HG03521 (cell line): ENCODE data around the gene HIVEP2.

Experiments used
- ATAC-seq: cut with Tn5 transposase; IDR thresholded peaks from one replicate; pipeline ENCODE4 v1.9.1; 2021; ENCODE audit warnings: mild to moderate bottlenecking, moderate library complexity; ENCODE audit not compliant: unreplicated experiment

The HIVEP2 gene

DNA sequence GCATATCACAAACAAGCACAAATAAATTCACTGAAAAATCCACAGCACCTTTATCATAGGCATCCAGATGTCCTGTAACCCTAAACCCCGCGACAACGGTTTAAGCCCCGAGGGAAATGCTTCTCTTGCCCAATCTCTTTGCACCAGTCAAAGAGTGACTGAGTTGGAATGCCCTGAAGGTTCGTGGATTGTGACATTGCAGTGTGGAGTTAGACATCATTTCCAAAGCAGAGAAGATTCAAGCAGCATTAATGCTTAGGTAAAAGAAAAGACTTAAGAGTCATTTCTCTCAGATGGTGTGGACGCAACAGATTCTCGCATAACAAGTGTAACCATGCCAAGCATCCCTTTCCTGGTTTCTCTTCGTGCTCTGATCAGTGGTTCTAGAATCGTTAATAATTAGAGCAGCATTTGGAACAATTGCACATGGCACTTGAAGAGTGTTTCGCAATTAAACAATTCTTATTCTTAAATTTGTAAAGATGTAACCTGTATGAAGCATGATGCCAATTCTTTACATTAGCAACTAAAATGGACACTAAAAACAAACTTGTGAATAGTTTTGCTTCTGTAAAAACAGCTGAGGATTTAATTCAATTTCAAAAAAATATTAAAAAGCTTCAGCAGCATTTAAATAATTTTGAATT lies 121.6 kb downstream of the HIVEP2 start:
- no peak for ATAC-seq

DNA sequence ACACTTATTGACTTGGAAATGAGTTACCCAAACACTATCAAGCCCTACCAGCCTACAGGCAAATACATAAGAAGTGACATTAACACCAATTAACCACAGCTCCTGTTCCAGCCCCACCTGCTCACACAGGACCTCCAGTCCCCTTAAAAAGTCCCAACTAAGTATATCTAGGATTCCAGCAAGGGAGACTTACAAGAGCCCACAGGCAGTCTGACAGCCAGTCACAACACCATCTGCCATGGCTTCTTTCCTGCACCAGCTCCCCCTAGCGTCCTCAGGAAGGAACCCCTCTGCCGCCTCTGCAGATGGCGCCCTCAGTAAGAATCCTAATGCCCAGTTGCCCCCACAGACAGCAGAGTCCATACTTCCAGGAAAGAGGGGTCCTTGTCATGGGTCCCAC lies 122.1 kb downstream of the HIVEP2 start:
- no peak for ATAC-seq

DNA sequence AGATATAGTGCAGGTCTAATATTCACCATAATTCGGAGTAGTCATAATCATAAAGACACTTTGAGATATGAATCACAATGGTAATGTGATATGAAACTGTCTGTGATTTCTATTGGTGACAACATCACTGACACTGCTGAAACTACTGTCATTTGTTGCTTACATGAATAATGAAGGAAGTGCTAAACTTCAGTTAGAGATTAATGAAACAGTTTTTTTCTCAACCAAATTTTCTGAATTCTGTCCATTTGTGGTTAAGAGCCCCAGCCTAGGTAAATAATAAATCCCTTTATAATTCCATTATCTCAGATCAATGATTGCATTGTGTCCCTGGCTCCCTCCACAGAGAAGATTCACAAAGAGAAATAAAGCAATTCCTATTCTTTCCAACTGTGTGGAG lies 122.6 kb downstream of the HIVEP2 start:
- ATAC-seq = peak; percentile 78

DNA sequence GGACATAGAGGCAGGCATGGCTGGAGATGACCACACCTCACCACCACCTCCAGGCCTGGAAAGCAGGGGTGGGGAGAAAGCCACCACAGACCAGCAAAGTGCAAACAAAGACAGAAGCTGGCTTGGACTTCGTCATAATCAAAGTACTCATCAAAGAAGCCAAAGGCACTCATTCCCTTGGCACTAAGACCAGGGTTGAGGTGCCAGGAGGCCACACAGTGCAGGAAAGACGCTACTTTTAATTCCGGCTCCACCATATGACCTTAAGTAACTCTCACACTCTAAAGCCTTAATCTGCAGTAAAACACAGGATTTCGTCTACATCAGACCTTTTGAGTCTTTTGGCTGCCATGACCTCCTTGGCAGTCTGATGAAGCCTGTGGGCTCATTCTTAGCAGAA lies 123.1 kb downstream of the HIVEP2 start:
- ATAC-seq = no peak

DNA sequence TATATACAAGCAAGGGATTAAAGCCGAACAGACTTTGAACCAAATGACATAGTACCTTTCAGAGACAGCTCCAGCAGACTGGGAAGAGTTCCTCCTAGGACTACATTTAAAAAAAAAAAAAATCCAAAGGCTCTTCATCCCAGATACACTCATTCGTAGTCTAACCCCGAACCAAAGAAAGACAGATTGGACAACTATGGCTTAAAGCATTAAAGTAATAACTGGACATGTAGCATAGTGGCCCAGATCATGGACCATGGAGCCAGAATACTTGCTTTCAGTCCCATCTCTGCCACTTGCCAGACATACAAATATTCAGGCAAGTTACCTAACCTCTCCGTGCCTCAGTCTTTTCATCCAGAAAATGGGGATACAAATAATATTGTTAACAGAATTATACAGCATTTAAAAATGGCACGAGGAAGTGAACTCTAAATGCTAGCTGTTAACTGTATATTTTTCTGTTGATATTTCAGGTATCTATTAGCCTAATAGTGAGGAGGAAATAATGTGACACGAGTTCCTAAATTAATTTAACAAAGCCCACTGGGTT lies 123.7 kb downstream of the HIVEP2 start:
- ATAC-seq = no peak

DNA sequence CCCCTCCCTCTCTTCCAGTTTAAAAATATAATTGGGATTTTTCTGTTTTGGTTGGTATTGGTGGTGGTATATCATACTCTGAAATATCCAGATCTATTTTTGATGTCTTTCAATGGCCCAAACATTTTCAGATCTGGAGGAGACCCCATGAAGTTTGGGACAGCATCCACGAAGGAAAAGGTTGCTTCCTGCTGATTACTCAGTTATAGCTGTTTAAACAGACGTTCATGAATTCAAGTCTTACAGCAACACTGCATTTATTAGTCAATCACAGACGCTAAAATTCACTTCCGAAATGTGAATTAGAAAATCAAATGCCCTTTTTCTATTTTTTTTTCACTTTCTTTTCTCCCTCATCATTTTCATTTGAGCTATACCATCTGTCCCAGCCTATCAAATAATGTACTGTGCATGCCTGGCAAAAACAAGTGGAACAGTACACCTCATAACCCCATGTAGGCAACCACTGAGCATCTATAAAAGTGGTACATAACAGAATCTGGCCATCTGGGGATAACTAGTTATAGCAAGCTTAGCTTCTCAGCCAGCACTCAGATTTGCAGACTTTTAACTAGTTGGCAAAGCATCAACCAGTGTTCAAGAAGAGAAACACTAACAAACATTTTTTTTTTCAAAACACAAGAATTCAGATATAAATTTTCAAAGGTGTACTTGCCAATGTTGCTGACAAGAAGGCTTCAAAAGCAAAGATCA lies 124.5 kb downstream of the HIVEP2 start:
- no peak for ATAC-seq

DNA sequence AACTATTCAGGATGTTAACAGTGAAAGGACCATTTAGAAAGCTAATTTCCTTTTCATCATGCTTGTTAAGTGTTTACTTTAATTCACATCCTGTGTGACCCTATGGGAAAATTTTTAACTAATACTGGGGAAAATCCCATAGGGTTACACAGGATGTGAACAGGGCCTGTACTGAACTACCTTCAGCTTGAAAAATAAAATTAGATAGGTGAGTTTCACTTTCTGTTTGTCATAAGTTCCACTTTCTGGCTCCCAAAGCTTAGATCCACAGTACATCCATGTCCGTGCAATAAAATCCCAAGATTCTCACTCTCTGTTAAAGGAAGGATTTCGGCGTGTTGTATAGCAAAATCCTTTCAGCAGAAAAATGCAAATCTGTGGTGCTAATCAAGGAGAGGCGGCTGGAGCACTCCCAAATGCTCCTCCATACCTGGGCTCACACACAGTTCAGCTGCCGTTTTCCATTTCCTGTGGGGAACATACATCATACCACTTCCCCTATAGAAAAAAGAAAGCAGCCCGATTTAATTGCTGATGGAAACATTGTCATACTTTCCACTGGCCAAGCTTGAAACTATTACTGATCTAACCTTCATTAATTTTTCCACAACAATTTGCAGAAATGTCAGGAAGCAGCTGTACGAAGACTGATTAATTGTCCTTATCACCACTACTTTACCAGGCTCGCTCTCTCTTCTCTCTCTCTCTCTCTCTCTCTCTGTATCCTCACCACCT lies 125.2 kb downstream of the HIVEP2 start:
- ATAC-seq = peak; percentile 43

DNA sequence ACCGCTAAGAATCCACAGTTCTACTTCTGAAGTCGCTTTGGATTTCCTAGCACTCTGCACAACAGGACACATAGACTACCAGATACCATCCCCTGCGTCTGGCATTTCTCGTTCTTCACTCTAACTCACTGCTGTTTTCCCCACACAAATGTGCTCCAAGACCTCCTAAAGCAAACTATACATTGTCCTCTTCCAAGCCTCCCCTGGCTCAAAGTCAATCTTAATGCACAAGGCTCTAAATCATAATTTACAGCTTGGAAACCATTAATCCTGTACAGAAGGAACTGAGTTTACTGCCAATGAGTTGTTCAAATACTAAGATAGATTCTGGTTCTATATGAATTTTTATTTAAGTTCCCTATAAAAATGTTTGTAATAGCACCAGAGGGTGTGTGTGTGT lies 128.5 kb downstream of the HIVEP2 start:
- ATAC-seq = no peak

DNA sequence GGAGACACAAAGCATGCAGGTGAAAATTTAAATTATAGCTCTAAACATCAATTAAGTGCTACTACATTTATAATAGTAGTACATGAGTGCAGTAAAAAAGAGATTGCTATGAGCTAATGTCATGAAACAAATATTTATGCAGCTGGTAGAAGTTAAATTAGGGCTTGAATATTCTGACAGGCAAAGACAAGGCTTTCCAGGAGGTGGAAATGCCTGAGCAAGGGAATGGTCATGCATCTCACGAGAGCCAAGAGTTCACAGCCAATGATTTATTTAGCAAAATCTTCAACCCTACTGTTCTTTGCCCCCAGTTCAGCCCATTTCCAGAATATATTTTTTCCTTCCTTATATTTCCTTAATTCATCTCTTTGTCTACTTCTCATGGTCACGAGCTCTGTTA lies 128.9 kb downstream of the HIVEP2 start:
- no peak for ATAC-seq

DNA sequence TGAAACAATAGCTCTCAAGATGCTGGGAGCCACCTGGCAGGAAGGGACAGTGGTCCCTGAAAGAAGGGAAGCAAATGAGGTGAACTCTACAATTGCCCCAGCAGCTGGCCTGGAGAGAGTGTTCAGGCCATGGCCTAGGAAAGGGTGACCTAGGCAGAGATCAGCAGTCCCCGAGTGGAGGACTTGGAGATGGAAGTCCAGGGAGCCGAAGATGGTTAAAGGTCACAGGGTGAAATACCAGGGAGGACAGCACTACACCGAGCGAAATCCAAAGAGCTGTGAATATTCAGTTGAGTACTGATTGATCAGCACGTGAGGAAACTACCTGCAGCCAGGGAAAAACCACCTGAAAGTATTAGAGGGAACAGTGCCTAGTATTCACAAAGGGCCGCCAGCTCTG lies 133.1 kb downstream of the HIVEP2 start:
- ATAC-seq = no peak

DNA sequence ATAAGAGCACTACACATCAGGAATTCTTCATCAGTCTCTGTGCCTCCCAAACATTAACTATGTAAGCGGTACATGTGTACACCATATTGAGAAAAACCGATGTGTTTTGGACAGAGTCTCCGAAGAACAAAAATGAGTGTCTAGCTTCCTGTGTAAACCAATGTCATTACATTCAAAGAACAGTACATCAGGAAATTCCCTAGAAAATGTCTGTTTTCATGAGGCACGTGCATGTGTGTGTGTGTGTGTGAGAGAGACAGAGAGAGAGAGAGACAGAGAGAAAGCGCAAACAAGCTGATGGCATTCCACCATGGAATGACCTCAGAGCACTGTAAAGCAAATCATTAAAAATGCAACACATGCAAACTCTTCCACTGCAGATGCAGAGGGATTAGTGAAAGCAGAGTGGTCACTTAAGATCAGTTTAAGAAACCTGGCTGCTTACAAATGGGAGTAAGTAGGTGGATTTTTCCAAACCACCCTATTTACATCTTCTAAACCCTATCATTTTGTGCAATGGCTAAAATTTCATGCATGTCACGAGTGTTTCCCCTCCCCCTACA lies 133.9 kb downstream of the HIVEP2 start:
- ATAC-seq = no peak

DNA sequence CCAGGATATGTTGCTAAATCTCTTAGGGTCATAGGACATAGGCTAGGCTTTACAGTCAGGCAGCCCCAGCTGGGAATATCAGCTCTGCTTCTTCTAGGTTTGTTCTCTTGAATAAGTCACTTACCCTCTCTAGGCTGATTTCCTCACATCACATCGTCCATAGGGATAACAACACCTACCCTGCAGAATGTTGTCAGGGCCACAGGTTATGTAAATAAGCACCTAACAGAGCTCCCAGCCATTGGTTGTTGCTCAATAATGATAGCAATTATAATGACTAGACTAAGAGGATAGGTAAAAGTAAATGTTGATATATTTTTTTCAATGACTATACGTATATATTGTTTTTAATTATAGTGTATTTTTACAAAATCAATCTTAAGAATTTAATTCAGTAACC lies 135.0 kb downstream of the HIVEP2 start:
- no peak for ATAC-seq

DNA sequence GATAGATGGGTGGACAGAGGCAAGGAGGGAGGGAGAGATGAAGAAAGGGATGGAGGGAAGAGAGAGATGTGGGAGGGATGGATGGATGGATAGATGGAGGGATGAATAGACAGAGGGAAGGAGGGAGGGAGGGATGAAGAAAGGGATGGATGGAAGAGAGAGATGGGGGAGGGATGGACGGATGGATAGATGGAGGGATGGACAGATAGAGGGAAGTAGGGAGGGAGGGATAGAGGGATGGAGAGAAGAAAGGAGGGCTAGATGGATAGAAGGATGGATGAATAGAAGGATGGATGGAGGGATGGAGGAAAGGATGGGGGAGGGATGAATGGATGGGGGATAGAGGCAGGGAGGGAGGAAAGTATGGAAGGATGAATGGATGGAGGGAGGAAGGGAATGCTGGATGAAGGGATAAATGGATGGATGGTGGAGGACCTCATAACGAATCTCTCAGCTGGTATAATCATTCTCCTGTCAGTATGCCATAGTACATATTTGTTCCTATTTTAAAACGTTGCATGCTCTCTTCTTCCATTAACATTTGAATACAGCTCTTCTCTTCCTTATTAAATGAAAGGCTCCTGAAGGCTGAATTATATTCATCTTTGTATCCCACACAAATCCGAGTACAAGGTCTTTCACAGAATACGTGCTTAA lies 136.4 kb downstream of the HIVEP2 start:
- ATAC-seq = no peak

DNA sequence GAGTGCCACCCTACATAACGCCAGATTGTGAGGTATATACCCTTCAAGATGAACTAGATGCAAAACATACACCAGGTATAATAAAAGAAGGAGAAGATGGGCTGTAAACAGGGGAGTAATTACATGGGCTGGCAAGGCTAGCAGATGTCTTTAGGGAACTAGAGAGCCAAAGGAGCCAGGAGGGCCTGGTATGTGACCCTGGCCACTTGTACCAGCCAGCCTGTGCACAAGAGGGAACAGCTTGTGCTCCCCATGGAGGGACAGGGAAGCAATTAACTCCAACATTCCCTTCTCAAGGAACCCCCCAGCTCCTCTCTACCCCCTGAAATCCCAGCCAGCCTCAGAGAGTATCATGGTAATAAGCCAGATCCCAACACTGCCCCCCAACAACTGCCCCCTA lies 139.9 kb downstream of the HIVEP2 start:
- ATAC-seq = no peak

DNA sequence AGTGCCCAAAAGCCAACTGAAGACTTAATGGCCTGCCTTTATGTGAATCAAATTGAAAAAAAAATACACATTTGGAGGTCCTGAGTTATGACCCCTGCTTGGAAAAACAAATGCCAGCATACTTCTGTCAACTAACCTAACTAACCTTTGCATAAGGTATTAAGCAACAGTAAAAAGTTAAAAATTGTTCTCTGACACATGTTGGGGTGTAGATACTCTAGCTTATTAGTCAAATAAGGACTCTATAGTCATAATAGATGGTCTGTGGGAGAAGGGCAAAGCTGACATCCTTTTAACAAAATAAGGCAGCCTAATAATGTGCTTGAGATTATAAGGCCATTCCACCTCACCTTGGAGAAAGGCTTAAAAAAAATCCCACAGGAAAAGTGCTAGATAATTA lies 140.5 kb downstream of the HIVEP2 start:
- no peak for ATAC-seq

DNA sequence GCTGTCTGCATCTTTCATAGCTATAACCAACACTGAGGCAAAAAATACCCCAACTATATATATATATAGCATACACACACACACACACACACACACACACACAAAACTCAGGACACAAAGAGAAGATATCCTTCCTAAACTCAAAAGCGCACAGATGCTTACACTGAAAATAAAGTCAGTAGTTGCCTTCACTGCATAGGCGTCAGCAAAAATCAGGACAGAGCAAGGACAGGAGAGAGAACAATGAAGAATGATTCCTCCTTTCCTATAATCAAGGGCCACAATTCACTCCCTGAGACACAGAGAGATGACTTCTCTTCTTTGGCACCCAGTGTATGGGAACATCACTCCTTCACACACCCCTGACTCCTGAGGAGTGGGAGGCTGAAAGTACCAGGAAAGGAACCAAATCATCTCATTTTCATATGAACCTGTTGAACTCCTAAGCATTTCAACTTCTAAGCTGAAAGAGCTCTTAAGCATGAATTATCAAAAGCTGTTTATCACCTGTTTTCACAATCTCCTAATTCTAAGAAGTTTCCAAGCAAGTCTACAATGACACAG lies 141.4 kb downstream of the HIVEP2 start:
- ATAC-seq = no peak

DNA sequence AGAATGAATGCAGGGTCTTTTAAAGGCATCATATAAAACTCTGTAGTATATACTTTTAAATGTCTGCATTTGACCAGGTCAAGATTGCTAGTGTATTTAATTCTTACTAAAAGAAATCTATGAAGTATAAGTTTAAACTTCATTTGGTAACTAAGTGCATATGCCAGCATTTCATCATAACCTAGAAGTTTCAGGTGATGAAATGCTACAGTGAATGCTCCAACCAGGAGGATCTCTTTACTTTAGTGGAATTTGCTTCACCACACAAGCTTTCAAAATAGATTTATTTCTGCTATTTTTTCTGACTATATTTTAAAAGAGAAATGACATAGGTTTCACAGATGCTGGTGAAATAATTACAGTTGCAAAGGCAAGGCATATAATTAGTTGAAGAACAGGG lies 141.9 kb downstream of the HIVEP2 start:
- no peak for ATAC-seq

DNA sequence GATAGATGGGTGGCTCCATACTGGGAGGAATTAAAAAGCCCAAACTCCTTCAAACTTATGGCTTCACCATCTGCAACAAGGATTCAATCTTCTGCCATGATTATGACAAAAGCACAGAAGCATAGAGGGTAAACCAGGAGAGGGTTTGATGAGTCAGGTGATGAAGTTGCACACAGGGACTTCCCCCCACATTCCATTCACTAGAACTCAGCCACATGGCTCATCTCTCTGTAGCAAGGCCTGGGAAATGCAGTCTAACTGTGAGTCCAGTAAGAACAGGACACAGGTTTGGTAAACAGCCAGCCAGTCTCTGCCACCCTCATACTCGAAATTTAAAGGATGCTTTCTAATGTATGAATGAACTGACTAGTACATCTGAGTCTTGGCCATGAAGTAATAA lies 142.9 kb downstream of the HIVEP2 start:
- no peak for ATAC-seq

DNA sequence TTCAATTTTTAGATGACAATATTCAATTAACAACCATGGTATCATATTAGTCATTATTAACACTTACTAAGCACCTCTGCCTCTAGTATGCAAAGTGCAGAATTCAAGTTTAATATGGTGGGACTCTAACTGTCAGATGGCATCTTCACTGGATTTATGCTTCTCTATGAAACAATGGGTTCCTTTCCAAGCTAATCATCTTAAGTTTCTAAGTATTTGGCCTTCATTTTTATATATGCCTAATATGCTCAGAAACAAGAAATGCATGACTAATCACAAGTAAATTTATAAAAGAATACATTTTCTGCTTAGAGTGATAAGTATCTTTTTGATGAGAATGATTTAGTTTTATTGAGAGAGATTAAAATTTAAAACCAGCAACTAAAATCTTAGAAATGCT lies 144.7 kb downstream of the HIVEP2 start:
- no peak for ATAC-seq

DNA sequence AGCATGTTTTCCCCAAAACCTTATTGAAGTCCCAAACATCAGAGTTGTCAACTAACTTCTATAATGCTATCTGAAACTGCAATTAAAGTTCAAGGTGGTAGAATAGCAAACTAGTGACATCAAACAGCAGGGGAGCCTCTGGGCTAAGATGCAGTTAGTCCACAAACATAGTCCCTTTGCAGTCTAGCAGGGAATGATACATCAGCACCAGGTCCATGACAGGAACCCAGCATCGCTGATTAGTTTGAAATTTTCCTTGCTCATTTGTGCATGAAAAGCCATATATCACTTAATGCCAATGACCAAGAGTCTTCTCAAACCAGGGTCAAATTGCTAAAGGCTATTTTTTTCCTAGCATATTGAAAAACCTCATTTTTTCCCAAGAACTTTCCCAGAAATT lies 145.3 kb downstream of the HIVEP2 start:
- no peak for ATAC-seq

DNA sequence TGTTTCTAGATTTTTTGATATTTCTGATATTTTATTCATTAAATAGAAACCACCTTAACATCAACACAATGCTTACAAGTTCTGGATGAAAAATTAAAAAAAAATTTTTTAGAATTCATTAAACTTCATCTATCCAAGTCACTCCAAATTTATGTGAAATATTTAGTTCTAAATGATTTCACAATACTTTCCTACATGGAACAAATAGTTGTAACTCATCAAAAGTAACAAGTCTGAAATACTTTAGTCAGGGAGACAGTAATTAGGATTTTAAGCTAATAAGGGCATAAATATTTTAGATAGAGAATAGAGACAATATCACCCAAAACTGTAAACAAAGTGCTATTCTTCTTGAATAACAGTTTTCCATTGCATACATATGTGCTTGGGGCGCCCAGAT lies 147.8 kb downstream of the HIVEP2 start:
- ATAC-seq = no peak
